HEK293T (cell line): ENCODE measurements around the gene PROP1.

ENCODE experiments used
- CTCF ChIA-PET: fragments of 350-600 bp; formaldehyde crosslinking; extraction: SDS; loops from one replicate; lab custom pipeline; 2021; ENCODE audit warnings: antibody characterized with exemption, inconsistent platforms; lab: Yijun Ruan, JAX
- POLR2A ChIA-PET: fragments of 350-600 bp; formaldehyde crosslinking; extraction: SDS; loops from one replicate; lab custom pipeline; 2020; ENCODE audit warnings: antibody characterized with exemption, inconsistent platforms; lab: Yijun Ruan, JAX
- DNase-seq: peaks from one replicate; pipeline ENCODE4 v3.0.0; 2012; ENCODE audit warnings: mixed read lengths; ENCODE audit errors: extremely low spot score
- ARNT ChIP-seq: fragments of 450-650 bp; IDR thresholded peaks from 2 replicates; pipeline ENCODE4 v1.6.1; 2017; ENCODE audit warnings: mild to moderate bottlenecking
- BHLHE40 ChIP-seq: fragments of 450-650 bp; IDR thresholded peaks from 2 replicates; pipeline ENCODE4 v1.6.1; 2016; ENCODE audit warnings: mild to moderate bottlenecking, moderate library complexity, borderline replicate concordance
- CTBP1 ChIP-seq: fragments of 450-650 bp; IDR thresholded peaks from 2 replicates; pipeline ENCODE4 v1.6.1; 2016; ENCODE audit warnings: borderline replicate concordance
- ELF4 ChIP-seq: fragments of 450-650 bp; IDR thresholded peaks from 2 replicates; pipeline ENCODE4 v1.6.1; 2017; ENCODE audit warnings: antibody characterized with exemption
- FOXA1 ChIP-seq: fragments of 450-650 bp; IDR thresholded peaks from 2 replicates; pipeline ENCODE4 v1.6.1; 2016; ENCODE audit warnings: mild to moderate bottlenecking
- FOXK2 ChIP-seq: fragments of 450-650 bp; IDR thresholded peaks from 2 replicates; pipeline ENCODE4 v1.6.1; 2016; ENCODE audit warnings: mild to moderate bottlenecking
- FOXM1 ChIP-seq: fragments of 450-650 bp; IDR thresholded peaks from 2 replicates; pipeline ENCODE4 v1.6.1; 2017; ENCODE audit warnings: mild to moderate bottlenecking, borderline replicate concordance
- HDGF ChIP-seq: fragments of 450-650 bp; IDR thresholded peaks from 2 replicates; pipeline ENCODE4 v1.6.1; 2017; ENCODE audit warnings: antibody characterized with exemption, borderline replicate concordance
- L3MBTL2 ChIP-seq: fragments of 450-650 bp; conservative IDR thresholded peaks from 2 replicates; pipeline ENCODE4 v1.6.1; 2016; ENCODE audit warnings: mild to moderate bottlenecking
- LEF1 ChIP-seq: fragments of 450-650 bp; IDR thresholded peaks from 2 replicates; pipeline ENCODE4 v1.6.1; 2017; ENCODE audit warnings: mild to moderate bottlenecking, borderline replicate concordance
- NFRKB ChIP-seq: fragments of 450-650 bp; IDR thresholded peaks from 2 replicates; pipeline ENCODE4 v1.6.1; 2016; ENCODE audit warnings: mild to moderate bottlenecking, moderate library complexity
- PKNOX1 ChIP-seq: fragments of 450-650 bp; IDR thresholded peaks from 2 replicates; pipeline ENCODE4 v1.6.1; 2016
- SP1 ChIP-seq: fragments of 450-650 bp; IDR thresholded peaks from 2 replicates; pipeline ENCODE4 v1.6.1; 2017
- SUZ12 ChIP-seq: fragments of 450-650 bp; IDR thresholded peaks from 2 replicates; pipeline ENCODE4 v1.6.1; 2016; ENCODE audit warnings: mild to moderate bottlenecking
- TARDBP ChIP-seq: fragments of 450-650 bp; IDR thresholded peaks from 2 replicates; pipeline ENCODE4 v1.6.1; 2016
- ZNF384 ChIP-seq: fragments of 450-650 bp; IDR thresholded peaks from 2 replicates; pipeline ENCODE4 v1.6.1; 2016

PROP1 gene

GRCh38 chr5:177967221-177967887 is 28.7 kb downstream of the PROP1 start:
- POLR2A ChIA-PET: no interaction called here
- CTCF ChIA-PET: interaction anchor here (0.7 kb wide), 1 partner anchor 201 kb away, joined by 7 read pairs; no protein-coding TSS in a partner anchor
- no peak for DNase-seq
- TF ChIP-seq FOXA1: no peak
- TF ChIP-seq SP1: no peak

GRCh38 chr5:177966839-177967166 is 29.2 kb downstream of the PROP1 start:
- no peak for DNase-seq
- TF ChIP-seq TARDBP (no peak), FOXA1 (no peak), CTBP1 (no peak), BHLHE40 (no peak), FOXM1 (no peak), NFRKB (no peak), ARNT (no peak), L3MBTL2 (no peak), SUZ12 (no peak), HDGF (no peak), ZNF384 (no peak), ELF4 (no peak), PKNOX1 (no peak), FOXK2 (no peak), LEF1 (no peak)
- CTCF ChIA-PET: no interaction called here
- POLR2A ChIA-PET: no interaction called here

GRCh38 chr5:177966009-177966838 is 29.8 kb downstream of the PROP1 start:
- POLR2A ChIA-PET: no interaction called here
- DNase-seq: no peak
- no peak for TF ChIP-seq FOXA1
- TF ChIP-seq NFRKB: no peak
- no peak for TF ChIP-seq SP1
- no peak for TF ChIP-seq L3MBTL2
- TF ChIP-seq SUZ12: no peak
- no peak for TF ChIP-seq TARDBP
- no peak for TF ChIP-seq CTBP1
- TF ChIP-seq LEF1: no peak
- TF ChIP-seq ELF4: no peak
- no peak for TF ChIP-seq FOXM1
- TF ChIP-seq HDGF: no peak
- TF ChIP-seq PKNOX1: no peak
- TF ChIP-seq BHLHE40: no peak
- no peak for TF ChIP-seq FOXK2
- TF ChIP-seq ZNF384: no peak
- TF ChIP-seq ARNT: no peak
- CTCF ChIA-PET: no interaction called here

GRCh38 chr5:177964471-177964870 is 31.6 kb downstream of the PROP1 start:
- CTCF ChIA-PET: no interaction called here
- no peak for TF ChIP-seq FOXM1
- POLR2A ChIA-PET: no interaction called here
- DNase-seq: no peak

- CTCF ChIA-PET: no interaction called here
- TF ChIP-seq NFRKB: no peak
- TF ChIP-seq ZNF384: no peak
- TF ChIP-seq HDGF: no peak
- no peak for TF ChIP-seq PKNOX1
- TF ChIP-seq FOXK2: no peak
- no peak for TF ChIP-seq ELF4
- TF ChIP-seq L3MBTL2: no peak
- TF ChIP-seq SP1: no peak
- TF ChIP-seq FOXM1: no peak
Measured at GRCh38 chr5:177963966-177964365, 32.1 kb downstream of the PROP1 start.

GRCh38 chr5:177959315-177959714 is 36.7 kb downstream of the PROP1 start:
- no peak for DNase-seq
- POLR2A ChIA-PET: no interaction called here
- CTCF ChIA-PET: no interaction called here
- TF ChIP-seq TARDBP: no peak
- no peak for TF ChIP-seq PKNOX1
- TF ChIP-seq NFRKB: no peak
- TF ChIP-seq ARNT: no peak

More at GRCh38 chr5:177963966-177964365, 32.1 kb downstream of the PROP1 start:
- POLR2A ChIA-PET: no interaction called here
- no peak for DNase-seq
